Measurements from ENCODE around the gene ING1.
"Not testable (repeated sequence)": the region's sequence is repeated elsewhere in the genome, so short reads cannot be mapped to it uniquely, and the experiment has no call there.

Gene ING1

DNA sequence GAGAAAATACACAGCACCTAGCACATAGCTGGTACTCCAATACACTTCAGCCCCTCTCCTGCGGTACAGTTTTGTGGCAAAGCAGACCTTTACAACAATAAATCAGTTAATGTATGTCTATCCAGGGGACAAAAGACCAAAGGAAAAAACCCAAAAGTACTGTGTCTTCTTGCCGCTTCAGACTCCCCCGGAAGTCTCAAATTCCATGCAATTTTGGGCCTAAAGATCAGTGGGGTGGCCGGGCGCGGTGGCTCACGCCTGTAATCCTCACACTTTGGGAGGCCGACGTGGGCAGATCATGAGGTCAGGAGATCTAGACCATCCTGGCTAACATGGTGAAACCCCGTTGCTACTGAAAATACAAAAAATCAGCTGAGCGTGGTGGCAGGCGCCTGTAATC is 23.8 kb upstream of the ING1 start:
- no peak for DNase-seq (ENCODE audit: insufficient read length, low spot score)
- no peak for FAIRE-seq

GRCh38 chr13:110690516-110690915 is 23.0 kb upstream of the ING1 start:
- no peak for FAIRE-seq
- no peak for DNase-seq (ENCODE audit: insufficient read length, low spot score)

- not testable (repeated sequence) for FAIRE-seq
Observed at GRCh38 chr13:110695774-110696173, 17.7 kb upstream of the ING1 start.

GRCh38 chr13:110696776-110697175 is 16.7 kb upstream of the ING1 start:
- FAIRE-seq, result no peak
- DNase-seq (ENCODE audit: insufficient read length, low spot score), result no peak

More at GRCh38 chr13:110695774-110696173, 17.7 kb upstream of the ING1 start:
- not testable (repeated sequence) for DNase-seq (ENCODE audit: insufficient read length, low spot score)

GRCh38 chr13:110697842-110698241 is 15.7 kb upstream of the ING1 start:
- FAIRE-seq (no peak), DNase-seq (ENCODE audit: insufficient read length, low spot score) (no peak)

GRCh38 chr13:110698689-110699088 is 14.8 kb upstream of the ING1 start:
- FAIRE-seq (peak; percentile 53), DNase-seq (ENCODE audit: insufficient read length, low spot score) (no peak)

DNA sequence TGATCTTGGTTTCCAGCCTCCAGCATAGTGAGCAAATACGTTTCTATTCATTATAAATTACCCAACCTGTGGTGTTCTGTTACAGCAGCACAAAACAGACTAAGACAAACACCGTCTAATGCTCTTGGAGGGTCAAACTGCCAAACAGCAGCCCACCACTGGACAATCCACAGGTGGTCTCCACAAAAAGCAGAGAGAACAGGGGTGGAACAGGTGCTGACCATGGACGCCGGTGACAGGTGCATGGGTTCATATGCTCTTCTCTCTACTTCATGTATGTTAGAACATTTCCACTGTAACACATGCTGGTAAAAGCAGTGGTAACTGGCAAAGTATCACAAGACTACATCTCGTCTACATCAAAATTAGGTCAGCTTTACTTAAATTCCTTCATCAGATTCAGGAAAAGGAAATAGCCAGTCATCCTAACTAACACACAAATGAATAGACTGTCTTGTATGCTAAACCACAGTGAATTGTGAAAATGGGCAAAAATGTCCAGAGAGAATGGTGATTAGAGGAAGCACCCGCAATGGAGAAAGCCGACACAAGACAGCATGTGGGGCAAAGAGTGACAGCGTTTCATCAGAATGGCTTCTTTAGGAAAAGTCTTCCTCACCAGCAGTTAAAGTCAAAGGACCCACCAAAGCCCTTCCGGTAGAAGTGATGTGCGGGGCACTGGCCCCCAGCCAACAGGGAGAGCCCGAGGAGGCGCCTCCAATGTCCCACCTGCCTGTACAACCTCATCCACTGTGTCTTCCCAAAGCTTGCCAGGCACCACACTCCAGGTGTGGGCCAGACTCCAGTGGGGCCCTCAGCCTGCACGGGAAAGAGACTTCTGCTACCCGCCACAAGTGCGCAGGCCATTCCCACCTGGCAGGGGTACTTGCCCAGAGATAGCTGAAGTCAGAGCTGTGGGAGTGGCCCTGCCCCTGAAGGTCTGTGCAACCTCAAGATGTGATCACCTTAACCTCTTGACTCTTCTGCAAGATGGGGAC is 14.1 kb upstream of the ING1 start:
- FAIRE-seq (no peak), DNase-seq (ENCODE audit: insufficient read length, low spot score) (no peak)

DNA sequence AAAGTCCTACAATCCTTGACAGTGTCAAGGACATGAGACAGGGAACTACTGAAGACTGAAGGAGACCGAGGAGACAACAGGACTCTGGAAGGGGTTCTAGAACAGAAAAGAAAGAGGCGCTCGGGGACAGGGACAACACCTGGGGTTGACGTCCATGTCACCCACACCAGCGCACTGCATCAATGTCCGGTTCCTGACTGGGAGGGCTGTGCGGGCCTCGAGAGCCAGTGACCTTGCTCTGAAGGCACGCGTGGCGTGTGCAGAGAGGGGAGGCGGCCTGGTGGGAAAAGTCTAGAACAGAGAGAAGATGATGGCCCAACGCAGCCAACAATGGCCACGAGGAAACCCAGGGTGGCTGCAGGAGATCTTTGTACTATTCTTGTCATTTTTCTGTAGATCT is 13.3 kb upstream of the ING1 start:
- DNase-seq (ENCODE audit: insufficient read length, low spot score) (no peak), FAIRE-seq (no peak)

DNA sequence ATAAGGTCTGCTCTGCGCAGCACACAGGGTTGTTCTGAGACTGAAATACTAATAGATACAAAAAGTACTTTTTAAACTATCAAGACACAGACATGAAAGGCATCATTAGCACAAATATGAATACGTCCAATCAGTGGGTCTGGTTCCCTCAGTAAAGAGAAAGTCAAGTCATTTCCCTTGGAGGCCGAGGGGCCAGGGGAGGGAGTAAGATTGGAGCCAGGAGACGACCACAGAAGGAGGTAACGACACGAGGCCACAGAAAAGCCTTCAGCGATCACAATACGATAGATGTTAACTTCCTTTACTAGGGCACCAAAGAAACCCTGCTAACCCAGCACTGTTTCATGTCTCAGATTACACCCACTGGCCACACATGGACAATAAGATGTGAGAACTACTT is 12.9 kb upstream of the ING1 start:
- FAIRE-seq, result no peak
- DNase-seq (ENCODE audit: insufficient read length, low spot score), result no peak

GRCh38 chr13:110701061-110701460 is 12.4 kb upstream of the ING1 start:
- not testable (repeated sequence) for DNase-seq (ENCODE audit: insufficient read length, low spot score); FAIRE-seq

- DNase-seq (ENCODE audit: insufficient read length, low spot score) (no peak), FAIRE-seq (no peak)
Observed at GRCh38 chr13:110702089-110702488, 11.4 kb upstream of the ING1 start.

DNA sequence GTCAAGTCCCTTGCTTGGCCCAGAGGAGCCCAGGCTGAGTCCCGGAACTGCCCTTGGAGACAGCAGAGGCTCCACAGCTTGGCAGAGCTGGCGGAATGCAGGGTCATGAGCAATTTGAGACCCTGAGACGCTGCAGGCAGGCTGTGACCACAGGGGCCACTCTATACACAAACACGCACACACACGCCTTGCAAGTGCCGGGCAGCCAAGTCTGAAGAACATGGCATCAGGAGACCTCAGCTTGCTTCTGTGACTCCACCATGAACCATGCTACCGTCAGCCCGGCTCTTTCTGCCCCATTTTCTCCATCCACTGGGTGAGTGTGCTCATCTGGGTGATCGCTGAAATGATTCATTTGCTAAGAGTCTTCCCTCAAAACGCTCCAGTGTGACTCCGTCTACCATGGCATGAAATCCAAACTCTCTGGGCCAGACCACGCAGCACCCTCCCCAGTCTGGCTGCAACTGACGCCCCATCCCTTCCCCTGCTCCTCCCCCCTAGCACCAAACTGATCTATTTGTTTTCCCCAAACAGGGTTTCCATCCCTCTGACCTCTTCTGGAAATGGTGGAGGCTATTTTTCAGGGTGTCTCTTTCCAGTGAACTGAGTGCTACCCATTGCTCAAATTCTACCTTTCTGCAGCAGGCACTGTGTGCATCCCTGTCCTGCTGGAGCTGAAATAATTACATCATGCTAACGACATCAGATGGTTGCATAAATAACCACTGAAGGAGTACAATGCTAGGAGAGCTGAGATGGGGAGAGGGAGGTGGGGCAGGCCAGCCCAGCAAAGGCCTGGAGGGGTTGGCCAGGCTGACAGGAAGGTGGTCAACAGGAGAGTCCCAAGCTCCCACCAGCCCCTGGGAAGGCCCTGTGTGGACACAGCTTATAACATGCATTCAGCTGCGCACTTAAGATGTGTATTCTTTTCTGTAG is 10.6 kb upstream of the ING1 start:
- DNase-seq (ENCODE audit: insufficient read length, low spot score) (no peak), FAIRE-seq (no peak)

DNA sequence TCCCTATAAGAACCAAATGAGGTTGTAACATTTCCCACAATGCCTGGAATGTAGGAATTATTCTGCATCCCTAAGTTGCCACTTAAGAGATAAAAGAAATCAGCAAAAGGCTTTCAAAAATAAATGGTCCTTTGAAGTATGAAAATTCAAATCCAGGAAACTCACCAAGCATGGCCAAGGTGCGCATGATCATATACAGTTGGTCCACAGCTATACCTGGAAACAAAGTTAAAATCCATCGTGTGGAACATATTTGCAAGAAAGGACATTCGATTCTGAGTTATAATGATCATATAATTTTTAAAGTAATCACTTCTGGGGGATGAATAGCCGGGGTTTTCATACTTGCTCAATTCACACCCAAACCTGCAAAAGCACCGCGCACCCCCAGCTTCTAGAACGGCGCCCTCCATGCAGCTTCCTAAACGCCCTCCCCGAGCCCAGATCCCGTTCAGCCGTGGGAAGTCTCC is 8.1 kb upstream of the ING1 start:
- FAIRE-seq (peak; percentile 79), DNase-seq (ENCODE audit: insufficient read length, low spot score) (no peak)

GRCh38 chr13:110705826-110706569 is 7.5 kb upstream of the ING1 start, which contains the start of gene CARS2:
CARS2 (minus strand) TSS chr13:110706116; CDS start chr13:110706093, 23 bp downstream.
- DNase-seq (ENCODE audit: insufficient read length, low spot score) (peak; percentile 97), FAIRE-seq (peak; percentile 94)

GRCh38 chr13:110706570-110707372 is 6.7 kb upstream of the ING1 start:
- FAIRE-seq (no peak), DNase-seq (ENCODE audit: insufficient read length, low spot score) (no peak)

- DNase-seq (ENCODE audit: insufficient read length, low spot score) (peak; percentile 69), FAIRE-seq (peak; percentile 99)
Observed at GRCh38 chr13:110712081-110712848, 1.2 kb upstream of the ING1 start.

DNA sequence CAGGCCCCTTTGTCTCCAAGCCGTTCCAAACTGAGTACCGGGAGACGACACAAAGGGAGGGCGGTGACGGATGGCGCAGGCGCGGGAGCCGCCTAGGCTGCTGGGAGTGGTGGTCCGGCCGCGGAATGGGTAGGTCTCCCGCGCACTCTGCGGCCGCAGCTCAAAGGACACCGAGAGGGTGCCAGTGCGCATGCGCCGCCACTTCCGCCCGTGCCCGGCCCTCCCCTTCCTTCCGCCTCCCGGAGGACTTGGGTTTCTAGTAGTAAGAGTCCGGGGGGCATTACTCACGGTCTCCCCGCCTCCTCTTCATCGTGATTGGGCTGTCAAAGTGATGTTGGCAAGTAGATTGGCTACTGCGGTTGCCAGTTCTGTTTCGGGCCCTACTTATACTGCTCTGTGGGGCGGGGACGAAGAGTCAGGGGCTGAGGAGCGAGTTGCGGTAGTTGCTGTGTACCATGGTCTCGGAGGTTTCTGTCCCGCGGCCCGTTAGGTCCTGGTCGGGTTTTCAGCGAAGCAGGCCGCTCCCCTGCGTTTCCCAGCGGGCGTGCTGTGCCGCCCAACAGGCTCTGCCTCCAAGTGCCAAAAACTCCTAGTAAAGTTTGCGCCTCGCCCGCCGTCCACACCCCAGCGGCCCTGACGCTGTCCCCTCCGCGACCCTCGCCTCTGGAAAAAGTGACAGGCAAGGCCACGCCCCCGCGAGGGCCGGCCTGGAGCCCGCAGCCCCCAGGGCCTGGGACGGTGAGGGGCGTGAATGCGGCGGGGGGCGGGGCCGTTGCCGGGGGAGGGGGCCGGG is 455 bp upstream of the ING1 start:
- FAIRE-seq (no peak), DNase-seq (ENCODE audit: insufficient read length, low spot score) (peak; percentile 78)

Data from GM19239 (cell line).